Measurements from ENCODE around the gene SEMA5B. TPM values are rescaled to one million over a fixed set of nuclear protein-coding genes. Genes with fewer than 3 reads are reported as not detected.

The SEMA5B gene
- total and polyA plus RNA-seq, 3 donors from 2014 or later, result 0.68 to 2.0 (median 1.3) TPM

GRCh38 chr3:122996038-122996580 lies 31.5 kb downstream of the SEMA5B start:
- 68 to 73% methylated on average over 13 to 14 of the region's 14 CpGs for WGBS, 2 donors
- no peak overlapping the region for H3K27ac ChIP-seq
- DNase-seq, result no peak

GRCh38 chr3:122994954-122995353 lies 32.6 kb downstream of the SEMA5B start:
- Histone ChIP-seq H3K4me1 (peaks cover 9% of the 10 kb centered on the region), H3K27ac (no peak overlapping the region), H3K36me3 (ENCODE audit: low read depth, missing control alignments) (no peaks in the 10 kb centered on the region), H3K9me3 (no peaks in the 10 kb centered on the region), H3K27me3 (no peaks in the 10 kb centered on the region), H3K4me3 (no peak overlapping the region)
- DNase-seq, result no peak
- intact Hi-C loops (cut with DNase I; ENCODE audit: low total_unique reads), result no loop called here
- WGBS, 2 donors, result 84 to 88% methylated on average over 3 of the region's 3 CpGs
- no peak for TF ChIP-seq POLR2A (IDR thresholded peaks at IDR 0.05)
- no peak for TF ChIP-seq CTCF (IDR thresholded peaks at IDR 0.05)

More at GRCh38 chr3:122996038-122996580, 31.5 kb downstream of the SEMA5B start:
- H3K36me3 ChIP-seq (ENCODE audit: low read depth, missing control alignments), result no peaks in the 10 kb centered on the region
- H3K4me1 ChIP-seq, result peaks cover 9% of the 10 kb centered on the region
- H3K27me3 ChIP-seq, result no peaks in the 10 kb centered on the region
- H3K9me3 ChIP-seq, result no peaks in the 10 kb centered on the region
- intact Hi-C loops (cut with DNase I; ENCODE audit: low total_unique reads), result no loop called here
- TF ChIP-seq POLR2A (IDR thresholded peaks at IDR 0.05) (no peak), CTCF (IDR thresholded peaks at IDR 0.05) (no peak)
- H3K4me3 ChIP-seq, result no peak overlapping the region

GRCh38 chr3:122993124-122993978 lies 34.2 kb downstream of the SEMA5B start:
- no peak overlapping the region for H3K27ac ChIP-seq
- 53 to 55% methylated on average over 17 to 18 of the region's 18 CpGs for WGBS, 2 donors
- DNase-seq, result no peak
- intact Hi-C loops (cut with DNase I; ENCODE audit: low total_unique reads), result no loop called here
- no peak overlapping the region for H3K4me3 ChIP-seq
- no peaks in the 10 kb centered on the region for H3K36me3 ChIP-seq (ENCODE audit: low read depth, missing control alignments)
- TF ChIP-seq CTCF (IDR thresholded peaks at IDR 0.05), result no peak
- TF ChIP-seq POLR2A (IDR thresholded peaks at IDR 0.05), result no peak
- H3K9me3 ChIP-seq, result no peaks in the 10 kb centered on the region
- peaks cover 9% of the 10 kb centered on the region for H3K4me1 ChIP-seq
- no peaks in the 10 kb centered on the region for H3K27me3 ChIP-seq

- intact Hi-C loops (cut with DNase I; ENCODE audit: low total_unique reads), result no loop called here
- 65 to 76% methylated on average over 5 to 9 of the region's 9 CpGs for WGBS, 2 donors
- no peak for DNase-seq
- Histone ChIP-seq H3K36me3 (ENCODE audit: low read depth, missing control alignments) (no peaks in the 10 kb centered on the region), H3K9me3 (no peaks in the 10 kb centered on the region), H3K27me3 (no peaks in the 10 kb centered on the region), H3K27ac (no peak overlapping the region), H3K4me1 (peaks cover 9% of the 10 kb centered on the region), H3K4me3 (no peak overlapping the region)
- TF ChIP-seq POLR2A (IDR thresholded peaks at IDR 0.05), result no peak
- no peak for TF ChIP-seq CTCF (IDR thresholded peaks at IDR 0.05)
These were observed 34.9 kb downstream of the SEMA5B start for GRCh38 chr3:122992676-122993075.
